NCI-H187 (cell line): ENCODE data around the gene TMBIM4.
"Not testable (repeated sequence)": the region's sequence is repeated elsewhere in the genome, so short reads cannot be mapped to it uniquely, and the experiment has no call there.

ENCODE experiments used
- DNase-seq, 2 experiments: peaks; one replicate each; lab custom pipeline; 2025; lab: John Stamatoyannopoulos, UW

TMBIM4 gene

DNA sequence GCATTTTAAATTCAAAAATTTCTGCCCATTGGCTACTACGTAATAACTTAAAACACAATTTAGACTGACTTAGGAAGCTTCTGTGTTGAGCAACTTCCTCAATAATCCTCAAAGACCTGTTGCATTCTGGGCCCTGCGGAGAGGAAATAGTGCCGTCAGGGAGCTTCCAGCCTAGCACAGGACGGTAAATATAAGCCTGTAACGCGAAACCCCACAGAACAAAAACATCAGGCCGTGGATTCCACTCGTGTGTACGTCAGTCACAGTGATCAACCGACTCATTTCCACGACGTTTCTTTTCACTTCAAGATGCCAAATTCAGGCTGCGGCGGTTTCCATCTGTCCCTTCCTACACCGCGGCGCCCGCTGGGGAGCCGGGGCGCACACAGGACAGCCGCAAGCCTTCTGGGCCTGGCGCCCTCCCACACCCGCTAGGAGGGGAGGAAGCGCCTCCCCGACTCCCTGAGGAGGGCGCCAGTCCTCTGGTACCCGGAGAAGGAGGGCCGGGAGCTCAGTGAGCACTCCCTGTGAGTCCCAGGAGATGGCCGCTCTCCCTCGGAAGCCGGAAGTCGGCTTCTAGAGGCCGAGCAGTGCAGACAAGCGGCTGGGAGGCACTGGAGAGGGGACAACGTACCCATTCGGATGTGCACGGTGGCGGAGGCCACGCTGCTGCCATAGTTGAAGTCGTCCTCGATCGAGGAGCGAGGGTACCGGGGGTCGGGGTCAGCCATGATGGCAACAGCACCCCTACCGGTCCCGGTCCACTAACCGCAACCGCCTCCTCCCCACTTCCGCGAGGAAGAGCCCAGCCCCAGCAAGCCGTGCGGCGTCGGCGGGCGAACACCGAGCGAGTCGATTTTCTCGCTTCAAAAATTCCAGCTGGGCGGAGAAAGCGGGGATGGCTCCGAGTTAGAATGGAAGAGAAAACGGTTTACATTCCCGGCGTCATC is at the start of gene TMBIM4:
TSS of gene TMBIM4 (minus strand) at position 776 of the 950 bp plus-strand sequence. CDS start at position 731, 45 bp downstream.
- DNase-seq: peak; percentile 69 to 97

DNA sequence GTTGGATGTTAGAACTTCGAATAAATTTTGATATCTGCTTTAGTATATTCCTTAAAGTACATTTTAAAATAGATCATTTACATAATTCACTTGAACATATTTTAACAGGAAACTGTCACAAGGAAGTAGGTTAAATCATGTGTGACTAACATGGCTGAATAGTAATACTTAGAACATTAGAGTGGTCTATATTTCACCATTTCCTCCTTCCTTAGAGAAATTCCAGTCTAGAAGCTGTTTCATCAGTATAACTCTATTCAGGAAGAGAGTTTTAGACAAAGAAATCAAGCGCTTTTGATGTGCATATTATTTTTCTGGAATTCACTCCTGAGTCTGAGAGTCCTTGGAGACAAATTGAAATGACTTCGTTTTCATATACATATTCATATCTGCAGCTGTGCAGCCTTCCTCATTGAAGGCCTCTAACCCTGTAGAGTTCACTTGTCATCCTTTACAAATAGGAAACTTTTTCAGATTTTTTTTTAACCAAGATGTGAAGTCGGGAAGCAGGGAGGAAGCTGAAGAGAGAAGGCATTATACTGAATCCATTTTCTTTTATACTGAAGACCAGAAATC is 47.6 kb upstream of the TMBIM4 start:
- DNase-seq: no peak

GRCh38 chr12:66213011-66213410 is 43.2 kb upstream of the TMBIM4 start:
- not testable (repeated sequence) for DNase-seq

GRCh38 chr12:66211573-66211972 is 41.8 kb upstream of the TMBIM4 start:
- not testable (repeated sequence) for DNase-seq

GRCh38 chr12:66210840-66211239 is 41.0 kb upstream of the TMBIM4 start:
- no peak for DNase-seq

DNA sequence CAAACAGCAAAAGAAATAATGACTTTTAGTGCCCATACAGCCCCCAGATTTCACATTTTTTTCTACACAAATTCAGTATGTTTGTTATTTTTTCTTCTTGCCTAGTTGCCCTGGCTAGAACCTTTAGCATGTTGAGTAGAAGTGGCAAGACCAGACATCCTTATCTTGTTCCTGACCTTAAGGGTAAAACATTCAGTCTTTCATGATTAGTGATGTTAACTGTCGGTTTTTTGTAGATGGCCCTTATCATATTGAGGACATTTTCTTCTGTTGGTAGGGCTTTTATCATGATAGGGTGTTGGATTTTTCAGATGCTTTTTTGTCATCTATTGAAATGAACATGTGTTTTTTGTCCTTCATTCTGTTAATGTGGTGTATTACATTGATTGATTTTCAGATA is 36.3 kb upstream of the TMBIM4 start:
- no peak for DNase-seq

DNA sequence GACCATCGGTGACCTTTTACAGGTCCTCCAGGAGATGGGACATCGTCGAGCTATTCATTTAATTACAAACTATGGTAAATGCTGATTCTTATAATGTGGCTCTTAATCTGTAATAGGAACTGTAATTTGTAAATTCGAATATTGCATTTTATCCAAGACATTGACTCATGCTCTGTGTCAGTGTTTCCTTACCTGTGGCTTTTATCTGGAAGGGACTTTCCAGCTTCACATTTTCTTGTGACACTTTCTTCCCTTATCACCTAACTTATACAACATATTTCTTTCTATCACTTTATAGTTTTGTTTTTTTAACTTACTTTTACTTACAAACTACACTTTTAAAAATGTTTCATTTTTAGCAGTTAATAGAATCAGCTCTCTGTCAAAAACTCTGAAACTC is 34.0 kb upstream of the TMBIM4 start:
- no peak for DNase-seq

DNA sequence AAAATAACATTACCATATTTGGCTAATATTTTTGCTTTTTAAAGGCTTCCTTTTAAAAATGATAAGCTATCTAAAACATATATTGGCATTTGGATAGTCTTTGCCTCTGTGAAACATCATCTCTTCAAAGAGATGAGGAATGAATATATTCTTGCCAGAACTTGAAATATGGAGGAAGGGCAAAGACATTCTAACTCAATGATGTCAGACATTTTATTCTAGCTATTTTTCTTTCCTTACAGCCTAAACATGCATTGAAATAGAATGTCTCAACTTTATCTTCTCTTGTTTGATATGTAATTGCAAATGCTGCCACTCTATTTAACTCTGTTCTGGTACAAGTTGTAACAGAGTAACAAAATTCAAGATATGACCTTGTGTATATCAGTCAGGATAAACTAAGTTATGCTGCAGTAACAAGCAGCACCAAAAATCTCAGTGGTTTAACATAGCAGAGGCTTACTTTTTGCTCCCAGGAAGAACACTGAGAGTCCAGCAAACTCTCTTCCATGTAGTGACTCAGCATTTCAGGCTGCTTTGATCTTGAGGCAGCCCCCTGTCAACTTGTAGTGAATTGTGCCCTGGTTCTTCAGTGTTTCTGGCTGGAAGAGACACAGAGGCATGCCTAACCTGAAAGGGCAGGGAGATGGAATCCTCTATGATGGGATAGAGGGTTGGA is 30.2 kb upstream of the TMBIM4 start:
- DNase-seq: no peak

- no peak for DNase-seq
Measured at GRCh38 chr12:66199141-66199540, 29.3 kb upstream of the TMBIM4 start.

GRCh38 chr12:66197495-66197921 is 27.7 kb upstream of the TMBIM4 start:
- DNase-seq: no peak

GRCh38 chr12:66196806-66197205 is 27.0 kb upstream of the TMBIM4 start:
- no peak for DNase-seq

- no peak for DNase-seq
Measured at GRCh38 chr12:66195242-66195641, 25.4 kb upstream of the TMBIM4 start.

GRCh38 chr12:66194122-66194521 is 24.3 kb upstream of the TMBIM4 start:
- DNase-seq: no peak

DNA sequence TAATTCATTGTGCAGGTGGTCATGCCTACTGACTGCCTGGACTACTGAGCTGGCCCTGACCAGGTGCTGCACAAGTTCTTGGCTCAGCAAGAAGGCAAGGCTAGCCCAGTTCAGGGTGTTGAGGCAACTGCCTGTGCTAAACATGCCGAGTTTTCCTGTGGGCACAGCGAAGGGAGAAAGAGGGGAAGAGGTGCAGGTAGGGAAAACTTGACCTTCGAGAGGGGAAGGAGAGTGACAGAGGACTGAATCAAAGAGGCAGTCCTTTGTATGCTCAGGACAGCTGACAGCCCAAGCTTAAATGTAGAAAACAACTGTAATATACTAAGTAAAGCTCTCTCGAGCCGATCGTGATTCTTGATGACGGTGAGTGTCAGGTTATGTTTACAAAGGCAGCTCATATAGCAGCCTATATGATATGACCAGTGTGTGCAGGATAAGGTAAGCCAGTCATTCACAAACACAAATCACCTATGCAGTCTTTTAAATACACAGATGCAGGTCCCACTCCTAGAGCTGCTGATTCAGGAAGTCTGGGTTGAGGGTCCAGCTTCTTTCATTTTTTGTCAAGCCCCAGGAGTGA is 21.8 kb upstream of the TMBIM4 start:
- no peak for DNase-seq

DNA sequence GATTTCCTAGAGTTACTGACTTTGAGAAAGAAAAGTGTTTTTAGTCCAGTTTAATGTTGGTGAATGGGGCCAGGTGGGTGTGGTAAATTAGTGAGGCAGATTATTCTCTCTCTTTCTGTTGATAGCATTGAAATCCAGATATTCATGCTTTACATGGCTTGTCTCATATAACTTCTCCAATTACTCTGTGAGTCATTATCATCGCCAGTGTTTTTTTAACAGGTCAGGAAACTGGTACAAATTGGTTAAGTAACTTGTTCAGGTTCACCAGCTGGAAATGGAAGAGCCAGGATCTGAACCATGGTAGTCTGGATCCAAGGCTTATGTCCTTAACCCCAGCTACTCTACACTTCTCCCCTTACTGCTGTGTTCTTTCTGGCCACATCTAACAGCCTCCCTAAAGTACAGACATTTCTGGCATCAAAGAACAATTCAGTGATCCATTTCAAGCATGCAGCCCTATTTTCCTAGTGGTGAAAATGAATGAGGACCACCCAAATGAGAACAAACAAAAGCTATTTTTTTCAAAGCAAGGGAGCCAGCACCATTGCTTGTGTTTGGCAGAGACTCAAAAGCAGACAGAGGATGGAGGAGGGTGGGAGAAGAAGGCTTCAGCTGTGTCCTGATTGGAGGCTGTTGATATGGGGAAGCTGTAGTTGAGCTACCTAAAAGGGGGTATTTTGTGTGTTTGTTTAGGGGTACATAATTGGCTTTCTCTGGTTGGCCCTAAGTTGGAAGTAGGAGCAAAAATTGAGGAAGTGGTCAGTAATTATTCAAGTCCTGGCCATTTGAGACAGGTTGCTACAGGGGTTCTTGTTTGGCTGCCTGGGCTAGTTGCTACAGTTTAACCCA is 20.9 kb upstream of the TMBIM4 start:
- no peak for DNase-seq

GRCh38 chr12:66189889-66190288 is 20.1 kb upstream of the TMBIM4 start:
- no peak for DNase-seq

DNA sequence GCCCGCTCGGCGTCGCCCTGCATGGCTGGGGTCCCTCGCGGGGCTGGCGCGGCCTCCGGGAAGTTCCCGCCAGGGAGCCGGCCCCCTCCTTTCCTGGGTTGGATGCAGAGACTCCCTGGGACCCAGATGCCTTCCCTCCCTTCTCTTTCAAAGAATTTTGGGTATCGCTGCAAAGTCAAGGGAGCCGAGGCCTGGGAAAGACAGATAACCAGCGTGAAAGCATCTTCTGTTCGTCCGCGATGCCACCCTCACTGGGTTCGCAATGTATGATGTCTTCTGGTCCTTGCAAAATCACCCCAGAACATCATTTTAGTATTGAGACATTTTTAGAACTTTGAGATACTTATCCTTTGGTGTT is 19.7 kb upstream of the TMBIM4 start:
- DNase-seq: no peak

- no peak for DNase-seq
Measured at GRCh38 chr12:66188584-66189485, 19.0 kb upstream of the TMBIM4 start, which contains the start of gene IRAK3. Gene IRAK3, plus strand, starts transcription at chr12:66189214. Its CDS starts 86 bp downstream, at chr12:66189300.

- DNase-seq: no peak
Measured at GRCh38 chr12:66187821-66188220, 18.0 kb upstream of the TMBIM4 start.

- no peak for DNase-seq
Measured at GRCh38 chr12:66187036-66187435, 17.2 kb upstream of the TMBIM4 start.
